ENCODE measurements around the gene RPTOR.

Gene RPTOR

DNA sequence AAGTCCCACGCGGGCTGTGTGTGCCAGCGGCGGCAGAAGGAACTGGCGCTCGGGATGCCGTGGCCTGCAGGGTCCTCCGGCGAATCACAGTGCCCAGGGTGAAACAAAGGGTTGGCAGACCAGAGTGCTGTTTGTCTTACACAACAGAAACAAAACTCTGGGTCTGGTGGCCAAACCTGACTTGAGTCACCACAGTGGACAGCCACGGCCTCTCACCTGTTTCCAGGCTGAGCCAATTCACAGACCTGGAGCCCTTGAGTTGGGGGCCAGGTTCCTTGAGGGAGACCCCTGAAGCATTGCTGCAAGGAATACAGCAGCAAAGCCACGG, 444.9 kb downstream of the RPTOR start (continued):
- TF ChIP-seq ZBTB1 (tag by site-specific recombination; IDR thresholded peaks at IDR 0.05): no peak
- no peak for TF ChIP-seq HOXA7 (CRISPR knock-in tag; IDR thresholded peaks at IDR 0.05; ENCODE audit: borderline replicate concordance)
- TF ChIP-seq SALL2 (tag by site-specific recombination; IDR thresholded peaks at IDR 0.05; ENCODE audit: borderline replicate concordance): no peak
- no peak for TF ChIP-seq ZNF133 (tag by site-specific recombination; IDR thresholded peaks at IDR 0.05)
- no peak for TF ChIP-seq ZNF664 (tag by site-specific recombination; IDR thresholded peaks at IDR 0.05)
- no peak for TF ChIP-seq ZSCAN23 (tag by site-specific recombination; IDR thresholded peaks at IDR 0.05)
- TF ChIP-seq, protein P1, sequence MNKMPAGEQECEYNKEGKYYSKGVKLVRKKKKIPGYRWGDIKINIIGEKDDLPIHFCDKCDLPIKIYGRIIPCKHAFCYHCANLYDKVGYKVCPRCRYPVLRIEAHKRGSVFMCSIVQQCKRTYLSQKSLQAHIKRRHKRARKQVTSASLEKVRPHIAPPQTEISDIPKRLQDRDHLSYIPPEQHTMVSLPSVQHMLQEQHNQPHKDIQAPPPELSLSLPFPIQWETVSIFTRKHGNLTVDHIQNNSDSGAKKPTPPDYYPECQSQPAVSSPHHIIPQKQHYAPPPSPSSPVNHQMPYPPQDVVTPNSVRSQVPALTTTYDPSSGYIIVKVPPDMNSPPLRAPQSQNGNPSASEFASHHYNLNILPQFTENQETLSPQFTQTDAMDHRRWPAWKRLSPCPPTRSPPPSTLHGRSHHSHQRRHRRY (tag by site-specific recombination; IDR thresholded peaks at IDR 0.05): no peak
- no peak for TF ChIP-seq ZNF677 (tag by site-specific recombination; IDR thresholded peaks at IDR 0.05)
- TF ChIP-seq ZBTB21 (tag by site-specific recombination; IDR thresholded peaks at IDR 0.05): no peak
- no peak for TF ChIP-seq ZNF274 (IDR thresholded peaks at IDR 0.05; ENCODE audit: low read length)
- no peak for TF ChIP-seq ZNF274 (tag by site-specific recombination; IDR thresholded peaks at IDR 0.05; ENCODE audit: borderline replicate concordance)
- no peak for TF ChIP-seq MYNN (tag by site-specific recombination; IDR thresholded peaks at IDR 0.05; ENCODE audit: borderline replicate concordance)
- TF ChIP-seq ZNF433 (tag by site-specific recombination; IDR thresholded peaks at IDR 0.05; ENCODE audit: low read depth): no peak

DNA sequence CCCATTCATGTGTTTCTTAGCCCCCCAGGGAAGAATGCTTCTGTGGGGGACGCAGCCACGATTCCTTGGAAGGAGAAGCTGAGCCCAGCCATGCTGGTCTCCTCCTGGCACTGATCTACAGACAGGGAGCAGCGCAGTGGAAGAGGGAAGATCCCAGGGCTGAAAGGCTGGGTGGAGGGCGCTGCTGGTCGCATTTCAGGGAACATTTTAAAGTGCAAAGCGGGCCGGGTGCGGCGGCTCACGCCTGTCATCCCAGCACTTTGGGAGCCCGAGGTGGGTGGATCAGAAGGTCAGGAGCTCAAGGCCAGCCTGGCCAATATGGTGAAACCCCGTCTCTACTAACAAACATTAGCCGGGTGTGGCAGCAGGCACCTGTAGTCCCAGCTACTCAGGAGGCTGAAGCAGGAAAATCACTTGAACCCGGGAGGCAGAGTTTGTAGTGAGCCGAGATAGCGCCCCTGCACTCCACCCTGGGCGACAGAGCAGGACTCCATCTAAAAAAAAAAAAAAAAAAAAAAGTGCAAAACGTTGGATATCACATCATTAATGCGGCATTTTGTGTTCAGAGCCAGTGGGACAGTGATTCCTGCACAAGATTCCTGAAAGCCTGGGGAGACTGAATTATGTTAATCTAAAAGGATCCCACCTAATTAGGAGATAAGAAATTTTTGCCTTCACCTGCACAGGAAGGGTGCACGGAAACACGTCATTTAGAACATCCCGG, 446.4 kb downstream of the RPTOR start:
- Histone ChIP-seq H3K4me1 (ENCODE audit: control insufficient read depth, insufficient read depth, low read length) (peaks cover 2% of the 10 kb centered on the region; the same call in 1 of the 2 replicates), H3K4me3 (ENCODE audit: low read depth, low read length) (peak overlapping the region; percentile 63), H3K9me3 (ENCODE audit: control insufficient read depth, insufficient read depth, low read depth, low read length) (no peaks in the 10 kb centered on the region), H3K27ac (ENCODE audit: extremely low read depth, low read depth, low read length) (peak overlapping the region; percentile 63; the same call in 1 of the 2 replicates), H3K36me3 (ENCODE audit: control insufficient read depth in 2 of 2, insufficient read depth in 1 of 2, low read length in 2 of 2) (peaks cover 0 to 11% of the 10 kb centered on the region in 2 experiments; a peak in 2 of 3 replicates)
- CTCF ChIA-PET: interaction anchor here (0.7 to 2.7 kb wide), 3 partner anchors 107 to 516 kb away, joined by 3 to 14 read pairs (median 10); no protein-coding TSS in a partner anchor
- POLR2A ChIA-PET: interaction anchor here (1.2 kb wide), 1 partner anchor 45 kb away, joined by 4 read pairs; no protein-coding TSS in a partner anchor
- no peak for TF ChIP-seq ZNF37A (tag by site-specific recombination; IDR thresholded peaks at IDR 0.05)
- no peak for TF ChIP-seq ZBTB1 (tag by site-specific recombination; IDR thresholded peaks at IDR 0.05)
- TF ChIP-seq ZNF791 (tag by site-specific recombination; IDR thresholded peaks at IDR 0.05): no peak
- TF ChIP-seq, protein P2, sequence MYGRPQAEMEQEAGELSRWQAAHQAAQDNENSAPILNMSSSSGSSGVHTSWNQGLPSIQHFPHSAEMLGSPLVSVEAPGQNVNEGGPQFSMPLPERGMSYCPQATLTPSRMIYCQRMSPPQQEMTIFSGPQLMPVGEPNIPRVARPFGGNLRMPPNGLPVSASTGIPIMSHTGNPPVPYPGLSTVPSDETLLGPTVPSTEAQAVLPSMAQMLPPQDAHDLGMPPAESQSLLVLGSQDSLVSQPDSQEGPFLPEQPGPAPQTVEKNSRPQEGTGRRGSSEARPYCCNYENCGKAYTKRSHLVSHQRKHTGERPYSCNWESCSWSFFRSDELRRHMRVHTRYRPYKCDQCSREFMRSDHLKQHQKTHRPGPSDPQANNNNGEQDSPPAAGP (tag by site-specific recombination; IDR thresholded peaks at IDR 0.05): 0 out of 2 replicates have a peak, but pooled peaks have one; percentile 15
- TF ChIP-seq, protein P3, sequence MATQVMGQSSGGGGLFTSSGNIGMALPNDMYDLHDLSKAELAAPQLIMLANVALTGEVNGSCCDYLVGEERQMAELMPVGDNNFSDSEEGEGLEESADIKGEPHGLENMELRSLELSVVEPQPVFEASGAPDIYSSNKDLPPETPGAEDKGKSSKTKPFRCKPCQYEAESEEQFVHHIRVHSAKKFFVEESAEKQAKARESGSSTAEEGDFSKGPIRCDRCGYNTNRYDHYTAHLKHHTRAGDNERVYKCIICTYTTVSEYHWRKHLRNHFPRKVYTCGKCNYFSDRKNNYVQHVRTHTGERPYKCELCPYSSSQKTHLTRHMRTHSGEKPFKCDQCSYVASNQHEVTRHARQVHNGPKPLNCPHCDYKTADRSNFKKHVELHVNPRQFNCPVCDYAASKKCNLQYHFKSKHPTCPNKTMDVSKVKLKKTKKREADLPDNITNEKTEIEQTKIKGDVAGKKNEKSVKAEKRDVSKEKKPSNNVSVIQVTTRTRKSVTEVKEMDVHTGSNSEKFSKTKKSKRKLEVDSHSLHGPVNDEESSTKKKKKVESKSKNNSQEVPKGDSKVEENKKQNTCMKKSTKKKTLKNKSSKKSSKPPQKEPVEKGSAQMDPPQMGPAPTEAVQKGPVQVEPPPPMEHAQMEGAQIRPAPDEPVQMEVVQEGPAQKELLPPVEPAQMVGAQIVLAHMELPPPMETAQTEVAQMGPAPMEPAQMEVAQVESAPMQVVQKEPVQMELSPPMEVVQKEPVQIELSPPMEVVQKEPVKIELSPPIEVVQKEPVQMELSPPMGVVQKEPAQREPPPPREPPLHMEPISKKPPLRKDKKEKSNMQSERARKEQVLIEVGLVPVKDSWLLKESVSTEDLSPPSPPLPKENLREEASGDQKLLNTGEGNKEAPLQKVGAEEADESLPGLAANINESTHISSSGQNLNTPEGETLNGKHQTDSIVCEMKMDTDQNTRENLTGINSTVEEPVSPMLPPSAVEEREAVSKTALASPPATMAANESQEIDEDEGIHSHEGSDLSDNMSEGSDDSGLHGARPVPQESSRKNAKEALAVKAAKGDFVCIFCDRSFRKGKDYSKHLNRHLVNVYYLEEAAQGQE (tag by site-specific recombination; IDR thresholded peaks at IDR 0.05): no peak
- TF ChIP-seq MZF1 (tag by site-specific recombination; IDR thresholded peaks at IDR 0.05; ENCODE audit: borderline replicate concordance): no peak
- no peak for TF ChIP-seq GFI1B (tag by site-specific recombination; IDR thresholded peaks at IDR 0.05)
- no peak for TF ChIP-seq OVOL3 (tag by site-specific recombination; IDR thresholded peaks at IDR 0.05)
- TF ChIP-seq SALL2 (tag by site-specific recombination; IDR thresholded peaks at IDR 0.05; ENCODE audit: borderline replicate concordance): no peak
- peak; percentile 98 for TF ChIP-seq ZNF10 (tag by site-specific recombination; IDR thresholded peaks at IDR 0.05)
- TF ChIP-seq, protein P4, sequence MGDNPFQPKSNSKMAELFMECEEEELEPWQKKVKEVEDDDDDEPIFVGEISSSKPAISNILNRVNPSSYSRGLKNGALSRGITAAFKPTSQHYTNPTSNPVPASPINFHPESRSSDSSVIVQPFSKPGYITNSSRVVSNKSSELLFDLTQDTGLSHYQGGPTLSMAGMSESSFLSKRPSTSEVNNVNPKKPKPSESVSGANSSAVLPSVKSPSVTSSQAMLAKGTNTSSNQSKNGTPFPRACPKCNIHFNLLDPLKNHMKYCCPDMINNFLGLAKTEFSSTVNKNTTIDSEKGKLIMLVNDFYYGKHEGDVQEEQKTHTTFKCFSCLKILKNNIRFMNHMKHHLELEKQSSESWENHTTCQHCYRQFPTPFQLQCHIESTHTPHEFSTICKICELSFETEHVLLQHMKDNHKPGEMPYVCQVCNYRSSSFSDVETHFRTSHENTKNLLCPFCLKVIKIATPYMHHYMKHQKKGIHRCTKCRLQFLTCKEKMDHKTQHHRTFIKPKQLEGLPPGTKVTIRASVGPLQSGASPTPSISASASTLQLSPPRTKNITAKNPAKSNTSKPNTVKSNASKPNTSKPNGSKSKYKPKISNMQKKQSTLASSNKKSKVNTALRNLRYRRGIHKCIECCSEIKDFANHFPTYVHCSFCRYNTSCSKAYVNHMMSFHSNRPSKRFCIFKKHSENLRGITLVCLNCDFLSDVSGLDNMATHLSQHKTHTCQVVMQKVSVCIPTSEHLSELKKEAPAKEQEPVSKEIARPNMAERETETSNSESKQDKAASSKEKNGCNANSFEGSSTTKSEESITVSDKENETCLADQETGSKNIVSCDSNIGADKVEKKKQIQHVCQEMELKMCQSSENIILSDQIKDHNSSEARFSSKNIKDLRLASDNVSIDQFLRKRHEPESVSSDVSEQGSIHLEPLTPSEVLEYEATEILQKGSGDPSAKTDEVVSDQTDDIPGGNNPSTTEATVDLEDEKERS (tag by site-specific recombination; IDR thresholded peaks at IDR 0.05): no peak
- TF ChIP-seq, protein P5, sequence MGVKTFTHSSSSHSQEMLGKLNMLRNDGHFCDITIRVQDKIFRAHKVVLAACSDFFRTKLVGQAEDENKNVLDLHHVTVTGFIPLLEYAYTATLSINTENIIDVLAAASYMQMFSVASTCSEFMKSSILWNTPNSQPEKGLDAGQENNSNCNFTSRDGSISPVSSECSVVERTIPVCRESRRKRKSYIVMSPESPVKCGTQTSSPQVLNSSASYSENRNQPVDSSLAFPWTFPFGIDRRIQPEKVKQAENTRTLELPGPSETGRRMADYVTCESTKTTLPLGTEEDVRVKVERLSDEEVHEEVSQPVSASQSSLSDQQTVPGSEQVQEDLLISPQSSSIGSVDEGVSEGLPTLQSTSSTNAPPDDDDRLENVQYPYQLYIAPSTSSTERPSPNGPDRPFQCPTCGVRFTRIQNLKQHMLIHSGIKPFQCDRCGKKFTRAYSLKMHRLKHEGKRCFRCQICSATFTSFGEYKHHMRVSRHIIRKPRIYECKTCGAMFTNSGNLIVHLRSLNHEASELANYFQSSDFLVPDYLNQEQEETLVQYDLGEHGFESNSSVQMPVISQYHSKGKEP (tag by site-specific recombination; IDR thresholded peaks at IDR 0.05): 0 out of 2 replicates have a peak, but pooled peaks have one; percentile 58
- TF ChIP-seq, protein P6, sequence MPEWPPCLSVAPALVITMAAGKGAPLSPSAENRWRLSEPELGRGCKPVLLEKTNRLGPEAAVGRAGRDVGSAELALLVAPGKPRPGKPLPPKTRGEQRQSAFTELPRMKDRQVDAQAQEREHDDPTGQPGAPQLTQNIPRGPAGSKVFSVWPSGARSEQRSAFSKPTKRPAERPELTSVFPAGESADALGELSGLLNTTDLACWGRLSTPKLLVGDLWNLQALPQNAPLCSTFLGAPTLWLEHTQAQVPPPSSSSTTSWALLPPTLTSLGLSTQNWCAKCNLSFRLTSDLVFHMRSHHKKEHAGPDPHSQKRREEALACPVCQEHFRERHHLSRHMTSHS (tag by site-specific recombination; IDR thresholded peaks at IDR 0.05): no peak
- TF ChIP-seq ZNF184 (tag by site-specific recombination; IDR thresholded peaks at IDR 0.05): no peak
